Fibroblast of gingiva (primary cell): Measurements from ENCODE around the gene PSEN2.
"Not testable (repeated sequence)": the region's sequence is repeated elsewhere in the genome, so short reads cannot be mapped to it uniquely, and the experiment has no call there.

Source experiments
- DNase-seq: peaks from one replicate; pipeline ENCODE4 v3.0.0-alpha.2; 2011; ENCODE audit warnings: low read depth

The PSEN2 gene

DNA sequence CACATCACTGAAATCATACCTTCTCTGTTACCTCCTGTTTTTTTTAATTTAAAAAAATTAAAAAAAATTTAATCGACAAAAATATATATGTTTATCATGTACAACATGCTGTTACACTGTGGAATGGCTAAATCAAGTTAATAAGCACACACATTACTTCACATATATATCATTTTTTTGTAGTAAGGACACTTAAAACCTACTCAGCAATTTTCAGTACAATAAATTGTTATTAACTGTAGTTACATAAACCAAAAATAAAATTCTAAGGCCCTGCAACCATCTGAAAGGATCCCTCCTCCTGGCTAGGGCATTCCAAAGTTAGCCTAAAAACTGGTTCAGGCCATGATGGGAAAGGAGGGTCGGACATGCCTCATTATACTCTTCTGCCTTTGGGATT, 46.1 kb downstream of the PSEN2 start:
- no peak for DNase-seq

DNA sequence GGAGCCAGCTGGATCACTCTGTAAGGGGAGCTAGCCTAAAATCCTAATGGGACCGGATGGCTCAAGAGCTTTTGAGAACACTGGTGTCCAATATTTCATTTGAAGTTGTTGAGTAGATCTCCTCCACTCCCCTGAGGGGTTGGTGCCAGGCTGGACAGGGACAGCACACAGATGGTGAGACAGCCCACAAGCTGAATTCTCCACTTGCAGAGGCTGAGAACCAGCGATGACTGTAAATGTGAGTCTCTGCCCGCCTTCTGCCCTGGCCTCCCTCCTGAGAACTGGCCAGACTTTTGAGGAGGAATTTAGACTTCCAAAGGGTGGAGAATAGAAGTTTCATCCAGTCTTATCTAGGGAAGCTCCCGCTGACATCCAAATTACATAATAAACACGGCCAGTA, 49.2 kb downstream of the PSEN2 start:
- no peak for DNase-seq

DNA sequence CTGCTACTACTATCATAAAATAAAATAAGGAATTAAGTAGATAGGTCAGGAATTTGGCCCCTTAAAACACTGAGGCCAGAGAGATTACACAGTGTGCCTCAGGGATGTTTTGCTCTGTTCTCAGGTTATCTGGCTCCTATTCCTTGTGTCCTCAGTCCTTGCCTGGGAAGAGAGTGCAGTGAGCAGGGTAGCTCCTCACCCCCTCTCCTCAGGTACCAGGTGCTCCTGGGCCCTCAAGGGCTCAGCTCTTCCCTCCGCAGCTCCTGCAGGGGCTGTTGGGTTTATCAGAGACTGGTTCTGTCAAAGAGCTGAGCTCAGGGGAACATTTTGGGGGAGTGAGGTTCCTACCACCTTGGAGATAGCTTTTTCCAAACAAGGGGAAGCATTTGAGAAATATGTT, 49.6 kb downstream of the PSEN2 start:
- no peak for DNase-seq

DNA sequence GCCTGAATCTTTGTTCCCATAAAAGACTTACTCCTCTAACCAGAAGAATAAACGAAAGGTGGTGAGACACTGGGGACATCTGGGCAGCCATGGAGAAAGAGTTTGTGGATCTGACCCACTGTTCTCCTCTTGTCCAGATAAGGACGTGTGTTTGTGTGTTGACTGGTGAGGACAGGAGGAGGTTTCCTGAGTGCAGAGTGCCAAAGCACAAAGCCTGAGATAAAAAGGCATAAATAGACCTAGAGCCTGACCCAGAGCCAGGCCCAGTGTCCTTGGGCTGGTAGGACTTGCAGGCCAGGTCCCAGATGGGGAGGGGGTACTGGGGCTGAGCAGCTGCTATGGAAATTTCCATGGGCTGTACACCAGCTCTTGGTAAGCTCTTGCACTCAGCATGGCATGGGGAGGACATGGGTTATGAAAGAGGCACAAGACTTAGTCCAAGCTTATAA, 50.1 kb downstream of the PSEN2 start:
- no peak for DNase-seq

DNA sequence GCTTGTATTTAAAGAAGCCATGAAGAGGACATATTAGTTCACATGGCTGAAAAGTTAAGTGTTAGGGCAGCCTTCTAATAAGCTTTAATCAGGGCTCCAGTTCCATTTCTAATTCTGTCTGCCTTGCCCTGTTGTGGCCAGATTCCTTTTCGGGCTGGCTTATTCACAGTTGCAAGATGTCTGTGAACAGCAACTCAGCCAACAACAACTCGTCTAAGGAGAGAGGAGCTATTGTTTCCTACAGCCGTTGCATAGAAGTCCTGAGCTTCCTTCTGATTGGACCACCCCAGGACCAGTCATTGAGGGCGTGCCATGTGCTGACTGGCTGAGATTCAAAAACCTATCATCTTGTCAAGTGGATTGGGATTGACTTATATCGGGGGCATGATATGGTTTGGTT, 51.1 kb downstream of the PSEN2 start:
- no peak for DNase-seq

DNA sequence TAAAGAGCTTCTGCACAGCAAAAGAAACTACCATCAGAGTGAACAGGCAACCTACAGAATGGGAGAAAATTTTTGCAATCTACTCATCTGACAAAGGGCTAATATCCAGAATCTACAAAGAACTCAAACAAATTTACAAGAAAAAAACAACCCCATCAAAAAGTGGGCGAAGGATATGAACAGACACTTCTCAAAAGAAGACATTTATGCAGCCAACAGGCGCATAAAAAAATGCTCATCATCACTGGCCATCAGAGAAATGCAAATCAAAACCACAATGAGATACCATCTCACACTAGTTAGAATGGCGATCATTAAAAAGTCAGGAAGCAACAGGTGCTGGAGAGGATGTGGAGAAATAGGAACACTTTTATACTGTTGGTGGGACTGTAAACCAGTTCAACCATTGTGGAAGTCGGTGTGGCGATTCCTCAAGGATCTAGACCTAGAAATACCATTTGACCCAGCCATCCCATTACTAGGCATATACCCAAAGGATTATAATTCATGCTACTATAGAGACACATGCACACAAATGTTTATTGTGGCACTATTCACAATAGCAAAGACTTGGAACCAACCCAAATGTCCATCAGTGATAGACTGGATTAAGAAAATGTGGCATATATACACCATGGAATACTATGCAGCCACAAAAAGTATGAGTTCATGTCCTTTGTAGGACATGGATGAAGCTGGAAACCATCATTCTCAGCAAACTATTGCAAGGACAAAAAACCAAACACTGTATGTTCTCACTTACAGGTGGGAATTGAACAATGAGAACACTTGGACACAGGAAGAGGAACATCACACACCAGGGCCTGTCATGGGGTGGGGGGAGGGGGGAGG, 59.1 kb downstream of the PSEN2 start:
- DNase-seq: not testable (repeated sequence)

DNA sequence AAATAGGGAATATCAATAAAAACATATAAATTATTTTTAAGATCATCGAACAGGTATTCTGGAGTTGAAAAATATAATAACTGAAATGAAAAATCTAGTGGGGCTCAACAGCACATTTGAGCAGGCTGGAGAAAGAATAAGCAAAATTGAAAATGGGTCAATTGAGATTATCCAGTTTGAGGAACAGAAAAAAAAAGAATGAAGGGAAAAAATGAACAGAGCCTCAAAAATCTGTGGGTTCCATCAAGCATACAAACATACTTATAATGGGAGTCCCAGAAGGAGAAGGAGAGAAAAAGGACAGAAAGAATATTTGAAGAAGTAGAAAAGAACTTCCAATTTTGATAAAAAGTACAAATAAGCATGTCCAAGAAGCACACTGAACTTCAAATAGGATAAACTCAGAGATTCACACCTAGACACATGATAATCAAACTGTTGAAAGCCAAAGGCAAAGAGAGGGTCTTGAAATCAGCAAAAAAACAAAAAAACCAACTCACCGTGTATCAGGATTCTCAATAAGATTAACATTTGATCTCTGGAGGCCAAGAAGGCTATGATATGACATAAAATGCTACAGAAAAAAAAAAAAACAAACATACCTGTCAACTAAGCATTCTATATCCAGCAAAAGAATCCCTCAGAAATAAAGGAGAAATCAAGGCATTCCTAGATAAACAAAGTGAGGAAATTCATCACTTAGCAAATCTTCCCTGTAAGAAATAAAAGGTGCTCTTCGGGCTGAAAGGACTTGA, 64.2 kb downstream of the PSEN2 start:
- DNase-seq: no peak

DNA sequence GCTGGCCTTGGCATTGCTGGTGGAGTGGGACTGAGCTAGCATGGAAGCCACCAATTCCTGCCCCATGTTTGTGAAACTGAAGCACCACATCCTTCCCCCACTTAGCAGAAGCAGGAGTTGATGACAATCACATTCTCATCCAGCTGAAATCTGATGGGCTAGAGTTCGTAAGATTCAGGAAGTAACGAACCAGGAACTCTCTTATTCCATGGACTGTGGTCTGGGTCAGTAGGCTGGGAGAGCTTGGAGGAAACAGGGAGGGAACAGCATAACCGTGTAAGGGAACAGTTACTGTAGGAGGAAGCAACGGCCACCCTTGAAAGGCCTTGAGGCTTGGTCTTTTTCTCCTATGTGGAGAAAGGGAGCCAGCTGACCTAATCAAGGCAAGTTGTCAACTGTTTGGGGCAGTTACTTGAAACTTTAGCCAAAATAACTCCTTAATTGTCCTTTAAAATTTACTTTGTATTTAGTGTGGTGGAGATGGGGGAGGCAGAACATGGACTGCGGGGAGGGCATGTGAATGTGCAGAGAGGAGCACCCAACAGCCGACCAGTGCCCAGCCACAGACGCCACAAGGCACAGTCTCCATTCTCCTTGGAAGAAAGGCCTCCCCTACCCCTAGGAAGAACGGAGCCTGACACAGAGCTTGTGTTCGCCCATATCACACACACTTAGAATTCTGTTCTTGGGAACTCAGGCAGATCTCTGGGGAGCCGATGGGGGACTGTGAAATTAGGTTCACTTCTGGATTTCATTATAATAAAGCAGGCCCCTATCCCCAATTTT, 67.7 kb downstream of the PSEN2 start:
- DNase-seq: no peak

DNA sequence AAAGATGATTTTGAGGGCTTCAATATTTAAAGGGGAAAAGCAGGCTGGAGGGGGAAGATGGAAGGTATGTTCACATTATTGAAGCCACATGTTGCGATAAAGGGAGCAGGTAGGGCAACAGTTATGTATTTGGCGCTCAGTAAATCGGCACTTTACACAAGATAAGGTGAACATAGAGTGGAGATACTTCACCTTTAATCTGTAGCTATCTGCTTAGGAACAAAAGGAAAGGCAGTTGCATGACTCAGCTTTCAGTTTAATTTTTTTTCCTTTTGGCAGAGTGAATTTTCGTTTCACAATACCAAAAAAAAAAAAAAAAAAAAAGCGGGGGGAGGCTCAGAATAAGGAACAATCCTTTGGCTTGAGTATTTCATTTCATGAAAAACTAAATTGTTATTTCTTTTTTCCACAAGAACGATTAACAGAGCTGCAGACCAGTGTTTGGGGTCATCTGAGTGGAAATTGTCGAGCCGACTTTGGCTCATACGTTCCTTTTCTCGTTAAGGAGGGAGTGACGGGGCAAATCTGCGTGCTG, 68.6 kb downstream of the PSEN2 start:
- peak; percentile 54 for DNase-seq

DNA sequence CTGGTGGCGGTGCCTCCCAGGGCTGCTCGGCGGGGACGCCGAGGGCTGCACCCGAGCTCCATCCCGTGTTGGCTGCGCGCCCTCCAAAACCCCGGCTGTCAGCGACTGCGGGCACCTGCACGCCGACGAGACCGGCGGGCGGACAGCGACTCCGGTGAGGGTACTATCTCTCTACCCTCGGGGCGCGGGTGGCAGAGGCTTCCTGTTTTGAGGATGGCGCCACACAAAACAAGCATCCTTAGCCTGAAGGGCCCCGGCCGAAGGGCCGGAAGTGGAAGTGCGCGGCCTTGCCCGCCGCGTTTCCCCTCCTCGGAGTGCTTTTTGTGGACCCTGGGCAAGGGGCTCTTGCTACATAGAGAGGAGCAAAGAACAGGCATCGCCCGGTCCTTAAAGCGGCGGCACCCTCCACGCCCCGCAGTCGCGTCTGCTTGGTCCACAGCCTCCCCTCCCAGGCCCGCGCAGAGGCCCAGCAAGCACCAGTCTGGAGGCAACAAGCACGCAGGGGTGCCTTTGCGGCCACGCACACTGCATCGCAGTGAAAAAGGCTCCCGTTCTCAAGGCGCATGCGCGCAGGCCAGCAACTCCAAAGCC, 69.1 kb downstream of the PSEN2 start:
- no peak for DNase-seq

DNA sequence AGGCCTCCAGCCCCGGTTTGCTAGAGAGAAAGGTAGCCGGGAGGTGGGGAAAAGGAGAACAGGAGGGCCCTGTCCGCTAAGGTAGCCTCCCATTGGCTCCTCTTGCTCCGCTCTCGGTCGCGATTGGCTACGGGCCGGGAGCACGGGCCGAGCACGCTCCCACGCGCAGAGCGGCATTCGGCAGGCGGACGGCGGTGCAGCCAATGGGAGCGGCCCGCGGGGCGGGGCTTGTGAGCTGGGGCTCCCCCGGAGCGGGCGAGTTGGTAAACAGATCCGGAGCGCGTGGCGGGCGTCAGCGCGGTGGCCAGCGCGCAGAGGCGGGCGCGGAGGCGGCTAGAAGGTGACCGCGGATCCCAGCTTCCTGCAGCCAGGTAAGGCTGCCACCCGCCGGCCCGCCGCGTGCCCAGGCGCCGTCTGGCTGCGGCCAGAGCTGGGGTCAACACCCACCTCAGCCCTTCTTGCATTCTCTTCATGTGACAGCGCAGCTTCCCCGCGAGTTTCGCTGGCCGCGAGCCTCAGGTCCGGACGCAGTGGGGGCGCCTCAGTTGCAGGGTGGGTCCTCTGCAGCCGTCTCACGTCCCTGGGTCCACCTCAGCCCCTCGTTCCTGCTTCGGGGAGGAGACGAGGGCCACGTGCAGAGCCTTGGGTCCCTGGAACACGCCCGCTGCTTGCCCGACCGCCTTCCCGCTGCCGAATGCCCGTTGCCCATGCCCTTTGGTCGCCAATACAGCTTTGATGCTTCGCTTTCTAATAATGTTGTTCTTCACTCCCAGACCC, 69.8 kb downstream of the PSEN2 start, which contains the start of gene COQ8A:
Gene COQ8A (plus strand): TSS at position 266 of the 777 bp plus-strand sequence. CDS start 21,092 bp downstream, outside the sequence.
- DNase-seq: peak; percentile 100

DNA sequence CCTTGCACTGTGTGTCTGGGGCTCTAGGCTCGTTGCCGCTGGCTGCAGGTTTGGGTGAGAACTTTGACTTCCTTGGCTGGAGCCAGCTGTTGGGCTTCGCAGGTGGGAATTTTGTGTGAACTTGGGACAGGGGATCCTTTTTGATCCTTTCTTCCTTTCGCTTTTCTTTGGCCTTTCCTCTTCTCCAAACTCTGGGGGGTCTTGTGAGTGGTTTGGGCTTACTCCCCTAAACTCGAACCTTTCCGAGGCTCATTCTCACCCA, 70.3 kb downstream of the PSEN2 start:
- DNase-seq: no peak

DNA sequence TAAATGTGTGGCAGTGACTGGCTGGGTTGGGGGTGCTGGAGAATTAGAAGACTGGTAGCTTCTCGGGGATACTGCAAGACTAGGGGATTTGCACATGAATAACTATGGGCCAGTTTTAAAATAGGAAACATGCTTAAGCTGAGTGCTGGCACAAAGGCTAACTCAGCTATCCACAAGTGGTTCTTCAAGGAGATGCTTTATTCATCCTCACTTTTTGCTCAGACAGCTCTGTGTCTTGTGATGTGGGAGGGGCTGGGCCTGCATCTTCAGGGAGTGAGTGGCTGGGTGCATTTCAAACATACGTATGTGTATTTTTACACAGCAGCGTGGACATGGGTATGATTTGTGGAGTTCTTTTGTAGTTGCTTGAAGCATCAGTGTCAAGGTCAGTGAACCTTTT, 72.0 kb downstream of the PSEN2 start:
- DNase-seq: no peak

DNA sequence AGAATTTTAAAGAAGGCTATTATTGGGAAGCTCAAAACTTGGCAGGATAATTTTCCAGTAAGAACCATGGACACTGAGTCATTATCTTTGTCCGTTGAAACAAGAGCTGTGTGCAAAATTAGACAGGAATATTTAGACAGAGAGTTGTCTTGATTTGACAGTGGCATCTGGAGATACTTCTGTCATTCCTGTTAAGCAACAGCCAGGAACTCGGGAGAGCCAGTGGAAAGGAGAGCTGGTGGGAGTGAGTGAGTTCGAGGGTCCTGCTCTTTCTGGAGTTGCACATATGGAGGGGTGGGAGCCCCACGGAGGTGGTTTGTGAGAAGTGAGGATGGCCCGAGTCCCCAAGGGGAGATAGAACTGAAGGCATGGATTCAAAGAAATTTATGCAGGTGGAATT, 72.7 kb downstream of the PSEN2 start:
- DNase-seq: no peak

DNA sequence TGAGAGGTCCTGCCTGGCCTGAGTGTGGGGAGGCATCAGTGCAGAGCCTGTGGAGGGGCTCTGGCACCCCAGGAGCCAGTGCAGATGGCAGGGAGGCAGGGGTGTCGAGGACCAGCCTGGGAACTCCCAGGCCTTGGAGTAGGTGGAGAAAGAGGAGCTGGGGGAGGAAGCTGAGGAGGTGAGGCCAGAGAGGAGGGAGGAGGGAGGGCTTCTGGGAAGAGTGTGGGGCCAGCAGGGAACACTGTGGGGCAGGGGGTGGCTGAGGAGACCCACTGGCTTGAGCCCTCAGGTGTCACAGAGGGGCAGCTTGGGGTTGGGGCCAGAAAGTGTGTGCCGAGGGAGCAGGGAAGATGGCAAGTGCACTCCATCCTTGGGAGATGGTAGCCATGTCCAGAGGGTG, 73.5 kb downstream of the PSEN2 start:
- DNase-seq: no peak

DNA sequence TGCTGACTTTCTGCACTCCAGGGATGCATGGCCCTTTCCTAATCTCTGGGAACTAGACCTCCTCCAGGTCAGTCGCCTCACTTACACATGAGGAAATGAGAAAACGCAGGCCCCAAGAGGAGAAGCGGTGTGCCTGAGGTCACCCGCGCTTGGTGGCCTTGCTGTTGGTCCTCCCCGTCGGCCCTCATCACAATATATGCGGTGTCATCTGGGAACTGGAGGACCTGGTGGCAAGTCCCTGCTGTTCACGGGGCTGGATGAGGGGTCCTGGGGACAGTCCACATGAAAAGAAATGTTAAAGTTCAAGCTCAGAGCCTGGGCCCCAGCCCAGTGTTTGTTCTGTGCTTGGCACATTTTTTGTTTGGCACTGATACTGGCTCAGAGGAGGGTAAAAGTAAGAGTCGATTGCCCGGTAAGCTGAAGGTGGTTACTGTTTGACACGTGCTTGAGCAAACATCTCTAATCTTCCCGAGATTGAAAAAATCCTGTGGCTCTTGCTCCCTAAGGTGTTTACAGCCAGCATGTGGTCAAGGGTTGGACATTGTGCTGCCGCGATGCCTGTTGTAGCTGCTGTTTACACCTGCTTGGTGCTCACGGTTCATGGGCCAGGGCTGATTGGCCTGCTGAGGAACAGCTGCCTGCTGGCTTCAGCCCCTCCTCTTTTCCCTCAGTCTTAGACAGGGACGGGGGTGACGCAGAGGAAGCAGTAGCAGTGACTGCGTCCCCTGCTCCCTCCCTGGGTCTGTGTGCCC, 74.9 kb downstream of the PSEN2 start:
- DNase-seq: no peak
